CD4-positive, alpha-beta T cell treated with Interleukin-21 for 1 hour (primary cell): ENCODE measurements around the gene ACSF2.

Source experiments
- DNase-seq: peaks from one replicate; pipeline ENCODE4 v3.0.0-alpha.2; 2020

The ACSF2 gene

DNA sequence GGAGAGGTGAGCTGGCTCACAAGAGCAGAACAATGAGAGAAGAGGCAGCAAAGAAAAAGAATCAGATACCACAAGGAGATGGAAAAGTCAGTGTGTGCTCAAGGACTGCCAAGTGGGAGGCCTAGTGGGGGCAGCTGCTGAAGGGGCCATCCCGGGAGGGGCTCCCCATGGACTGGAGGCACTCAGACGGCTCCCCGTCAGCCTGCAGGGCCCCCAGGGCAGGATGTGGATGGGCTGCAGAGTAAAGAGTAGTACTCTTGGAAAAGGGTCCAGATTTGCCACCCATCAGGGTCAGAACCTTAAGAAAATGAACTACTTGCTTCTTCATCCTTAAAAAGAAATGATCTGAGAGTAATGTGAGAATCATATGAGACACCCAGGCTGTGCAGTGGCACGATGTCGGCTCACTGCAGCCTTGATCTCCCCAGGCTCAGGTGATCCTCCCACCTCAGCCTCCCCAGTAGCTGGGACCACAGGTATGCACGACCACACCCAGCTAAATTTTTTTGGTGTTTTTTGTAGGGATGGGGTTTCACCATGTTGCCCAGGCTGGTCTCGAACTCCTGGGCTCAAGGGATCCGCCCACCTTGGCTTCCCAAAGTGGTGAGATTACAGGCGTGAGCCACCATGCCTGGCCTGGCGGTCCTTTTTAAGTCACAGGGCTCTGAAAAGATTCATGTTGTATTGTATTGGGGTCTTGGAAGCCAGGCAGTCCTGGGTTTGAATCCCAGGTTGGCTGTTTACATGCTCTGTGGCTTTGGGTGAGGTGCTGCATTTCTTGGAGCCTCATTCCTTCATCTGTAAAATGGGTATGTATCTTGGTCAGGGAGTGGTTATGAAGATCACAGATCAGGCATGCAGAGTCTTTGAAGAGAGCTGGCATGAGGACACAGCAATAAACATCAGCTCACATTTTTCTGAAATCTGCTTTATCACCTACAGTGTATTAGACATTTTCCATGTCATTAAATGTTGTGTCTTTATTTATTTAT lies 15.1 kb downstream of the ACSF2 start:
- DNase-seq, result no peak

DNA sequence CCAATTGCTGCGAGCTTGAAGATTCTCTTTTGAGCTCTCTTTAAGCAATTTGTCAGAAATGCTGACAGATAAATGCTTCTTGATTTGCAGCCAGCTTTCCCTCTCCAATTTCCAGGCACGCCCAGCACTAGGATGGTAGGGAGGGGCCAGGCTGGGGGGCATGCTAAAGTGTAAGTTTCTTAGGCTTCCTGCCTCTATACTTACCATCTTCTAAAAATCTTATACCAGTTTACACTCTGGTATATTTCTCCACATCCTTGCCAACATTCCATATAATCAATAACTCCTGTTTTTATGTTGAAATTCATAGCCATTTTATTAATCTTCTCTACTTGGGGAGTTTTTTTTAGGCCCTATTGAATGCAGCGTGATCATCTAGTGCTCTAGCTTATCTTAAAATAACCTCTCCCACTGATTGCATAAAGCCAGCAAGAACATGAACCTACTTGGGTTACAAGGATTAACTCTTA lies 17.5 kb downstream of the ACSF2 start:
- DNase-seq, result no peak

DNA sequence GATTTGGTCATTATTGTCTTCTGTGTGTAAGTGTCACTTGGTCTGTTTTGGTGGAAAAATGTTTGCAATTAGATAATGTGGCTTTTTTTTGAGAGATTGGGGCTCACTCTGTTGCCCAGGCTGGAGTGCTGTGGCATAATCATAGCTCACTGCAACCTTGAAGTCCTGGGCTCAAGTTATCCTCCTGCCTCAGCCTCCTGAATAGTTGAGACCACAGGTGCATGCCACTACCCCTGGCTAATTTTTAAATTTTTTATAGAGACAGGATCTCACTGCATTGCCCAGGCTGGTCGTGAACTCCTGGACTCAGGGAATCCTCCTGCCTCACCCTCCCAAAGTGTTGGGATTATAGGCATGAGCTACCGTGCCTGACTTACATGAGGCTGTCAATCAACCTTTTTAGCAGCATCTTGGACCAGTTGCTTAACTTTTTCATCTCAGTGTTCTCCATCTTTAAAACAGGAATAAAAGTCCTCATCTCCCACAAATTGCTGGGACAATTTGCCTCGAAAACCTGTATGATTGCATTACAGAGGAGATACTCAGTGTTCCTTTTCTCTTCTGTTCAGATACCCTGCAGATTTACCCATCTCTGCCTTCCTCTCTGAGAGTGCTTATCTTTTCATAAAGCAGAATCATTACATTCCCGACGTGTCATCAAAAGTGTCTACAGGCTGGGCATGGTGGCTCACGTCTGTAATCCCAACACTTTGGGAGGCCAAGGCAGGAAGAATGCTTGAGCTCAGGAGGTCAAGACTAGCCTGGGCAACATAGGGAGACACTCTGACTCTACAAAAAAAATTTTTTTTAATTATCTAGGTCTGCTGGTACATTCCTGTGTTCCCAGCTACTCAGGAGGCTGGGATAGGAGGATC lies 19.1 kb downstream of the ACSF2 start:
- no peak for DNase-seq

GRCh38 chr17:50445730-50446325 lies 19.8 kb downstream of the ACSF2 start:
- DNase-seq, result no peak

GRCh38 chr17:50447870-50448595 lies 22.0 kb downstream of the ACSF2 start:
- DNase-seq, result no peak

DNA sequence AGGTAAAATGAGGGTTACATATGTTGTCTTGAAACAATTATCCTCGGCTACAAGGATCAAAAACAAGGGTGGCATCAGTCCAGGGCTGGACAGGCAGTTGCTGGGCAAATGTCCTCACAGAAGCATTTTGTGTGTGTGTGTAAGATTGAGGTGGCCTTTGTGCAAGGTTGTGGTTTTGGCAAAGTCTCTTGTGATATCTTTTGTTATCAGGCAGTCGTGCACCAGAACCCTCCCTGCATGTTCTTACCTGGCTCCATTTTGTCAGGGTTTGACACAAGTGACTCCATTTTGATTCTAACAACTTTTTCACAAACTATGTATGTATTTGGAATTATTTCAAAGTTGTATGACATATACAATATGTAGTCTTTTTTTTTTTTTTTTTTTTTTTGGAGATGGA lies 22.6 kb downstream of the ACSF2 start:
- DNase-seq, result no peak

GRCh38 chr17:50451943-50452629 lies 26.1 kb downstream of the ACSF2 start:
- no peak for DNase-seq

DNA sequence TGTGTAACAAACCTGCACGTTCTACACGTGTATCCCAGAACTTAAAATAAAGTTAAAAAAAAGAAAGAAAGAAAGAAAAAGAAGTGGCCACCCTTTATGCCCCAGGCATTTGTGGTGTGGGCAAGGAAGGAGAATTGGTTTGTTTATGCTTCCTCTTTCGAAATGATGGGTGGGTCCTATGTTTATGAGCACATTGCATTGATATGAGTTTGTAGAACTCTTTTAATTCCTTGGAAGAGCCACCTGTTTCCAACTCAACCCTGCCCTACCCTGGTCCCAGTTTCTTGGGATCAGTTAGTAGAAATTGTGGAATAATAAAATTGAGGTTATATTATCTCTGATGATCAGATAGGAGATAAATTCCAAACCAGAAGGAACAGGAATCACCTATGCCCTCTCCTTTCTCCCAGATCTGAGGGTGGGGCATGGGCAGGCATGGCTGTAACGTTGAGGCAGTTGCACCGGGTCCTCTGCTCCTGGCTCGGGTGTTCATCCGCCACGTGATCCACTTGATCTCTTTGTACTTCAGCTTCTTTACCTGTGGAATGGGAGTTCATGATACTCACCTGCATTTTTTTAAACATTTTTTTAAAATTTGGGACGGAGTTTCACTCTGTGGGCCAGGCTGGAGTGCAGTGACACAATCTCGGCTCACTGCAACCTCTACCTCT lies 26.7 kb downstream of the ACSF2 start:
- no peak for DNase-seq

DNA sequence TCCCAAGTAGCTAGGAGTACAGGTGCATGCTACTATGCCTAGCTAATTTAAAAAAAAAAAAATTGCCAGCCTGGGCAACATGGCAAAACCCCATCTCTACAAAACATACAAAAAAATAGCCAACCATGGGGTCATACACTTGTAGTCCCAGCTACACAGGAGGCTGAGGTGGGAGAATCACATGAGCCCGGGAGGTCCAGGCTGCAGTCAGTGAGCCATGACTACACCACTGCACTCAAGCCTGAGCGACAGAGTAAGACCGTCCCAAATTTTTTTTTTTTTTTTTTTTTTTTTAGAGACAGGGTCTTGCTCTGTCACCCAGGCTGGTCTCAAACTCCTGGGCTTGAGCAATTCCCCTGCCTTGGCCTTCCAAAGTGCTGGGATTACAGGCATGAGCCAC lies 27.9 kb downstream of the ACSF2 start:
- no peak for DNase-seq

DNA sequence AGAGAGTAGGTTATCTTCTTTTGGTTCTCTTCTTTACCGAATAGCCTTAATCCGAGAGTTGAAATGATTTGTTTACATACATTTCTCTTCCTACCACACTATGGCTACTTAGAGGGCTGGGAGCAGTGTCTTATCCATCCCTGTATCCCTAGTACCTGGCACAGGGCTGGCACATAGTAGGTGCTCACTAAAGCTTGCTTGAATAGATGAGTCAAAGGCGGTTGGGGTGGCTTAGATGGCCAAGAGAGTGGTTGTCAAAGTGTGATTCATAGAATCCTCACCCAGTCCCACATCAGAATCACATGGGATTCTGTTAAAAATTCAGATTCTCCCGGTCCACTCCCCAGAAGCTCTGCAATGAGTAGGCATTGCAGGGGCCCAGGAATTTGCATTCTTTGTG lies 31.6 kb downstream of the ACSF2 start:
- DNase-seq, result no peak

GRCh38 chr17:50458270-50458669 lies 32.3 kb downstream of the ACSF2 start:
- DNase-seq, result no peak

DNA sequence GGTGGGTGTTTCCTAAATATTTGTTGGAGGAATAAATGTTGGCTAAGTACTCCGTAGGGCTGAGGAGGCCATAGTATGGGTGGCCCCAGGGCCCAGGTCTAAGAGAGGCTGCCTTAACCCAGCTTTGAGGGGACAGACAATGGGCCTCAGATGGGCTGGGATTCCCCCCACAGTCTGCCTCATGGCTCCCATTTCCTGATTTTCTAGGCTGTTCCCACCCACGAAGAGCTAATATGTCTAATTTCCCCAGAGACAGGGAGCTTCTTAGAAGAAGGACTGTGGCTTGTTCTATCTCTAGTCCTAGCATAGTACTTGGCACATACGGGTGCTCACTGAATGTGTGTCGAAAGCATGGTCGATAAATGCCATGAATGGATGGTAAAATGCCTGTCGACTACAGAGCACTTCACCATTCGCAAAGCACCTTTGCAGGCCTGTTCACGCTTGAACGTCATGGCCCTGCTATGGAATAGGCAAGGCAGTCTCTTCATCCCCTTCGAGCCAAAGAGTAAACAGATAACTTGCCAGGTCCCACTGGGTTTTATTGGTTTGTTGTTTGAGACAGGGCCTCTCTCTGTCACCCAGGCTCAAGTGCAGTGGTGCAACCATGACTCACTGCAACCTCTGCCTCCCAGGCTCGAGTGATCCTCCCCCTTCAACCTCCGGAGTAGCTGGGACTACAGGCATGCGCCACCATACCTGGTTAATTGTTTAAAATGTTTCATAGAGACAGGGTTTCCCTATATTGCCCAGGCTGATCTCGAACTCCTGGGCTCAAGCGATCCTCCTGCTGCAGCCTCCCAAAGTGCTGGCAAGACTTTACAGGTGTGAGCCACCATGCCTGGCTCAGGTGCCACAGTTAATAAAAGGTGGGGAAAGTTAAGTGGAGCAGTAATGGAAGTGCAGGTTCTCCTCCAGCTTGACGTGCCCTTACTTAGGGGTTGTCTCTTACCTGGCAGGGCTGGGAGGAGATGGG lies 33.0 kb downstream of the ACSF2 start:
- no peak for DNase-seq

GRCh38 chr17:50459756-50460155 lies 33.7 kb downstream of the ACSF2 start:
- no peak for DNase-seq

- DNase-seq, result no peak
Measured at GRCh38 chr17:50460831-50461526, 35.0 kb downstream of the ACSF2 start.

DNA sequence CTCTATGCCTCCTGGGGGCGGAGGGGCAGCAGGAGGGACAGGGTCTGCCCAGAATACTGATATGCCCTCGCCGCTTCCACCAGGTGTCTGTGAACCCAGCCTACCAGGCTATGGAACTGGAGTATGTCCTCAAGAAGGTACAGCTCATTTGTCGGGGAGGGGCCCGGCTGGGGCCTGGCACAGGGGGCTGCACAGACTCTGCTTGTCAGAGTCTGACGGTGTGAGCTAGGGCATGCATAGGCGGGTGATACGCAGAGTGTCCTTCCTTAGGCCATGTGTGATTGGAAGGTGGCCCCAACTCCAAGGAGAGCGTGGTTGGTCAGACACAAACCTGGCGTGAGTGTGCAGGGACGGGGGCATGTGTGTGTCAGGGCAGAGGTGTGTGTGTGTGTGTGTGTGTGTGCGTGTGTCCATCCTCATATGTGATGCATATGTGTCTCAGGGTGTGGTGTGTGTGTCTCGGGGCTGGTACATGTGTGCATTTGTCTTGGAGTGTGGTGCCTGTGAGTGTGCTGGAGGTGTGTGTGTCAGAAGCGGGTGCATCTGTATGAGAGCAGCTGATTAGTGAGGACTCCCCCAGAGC lies 35.6 kb downstream of the ACSF2 start:
- no peak for DNase-seq

DNA sequence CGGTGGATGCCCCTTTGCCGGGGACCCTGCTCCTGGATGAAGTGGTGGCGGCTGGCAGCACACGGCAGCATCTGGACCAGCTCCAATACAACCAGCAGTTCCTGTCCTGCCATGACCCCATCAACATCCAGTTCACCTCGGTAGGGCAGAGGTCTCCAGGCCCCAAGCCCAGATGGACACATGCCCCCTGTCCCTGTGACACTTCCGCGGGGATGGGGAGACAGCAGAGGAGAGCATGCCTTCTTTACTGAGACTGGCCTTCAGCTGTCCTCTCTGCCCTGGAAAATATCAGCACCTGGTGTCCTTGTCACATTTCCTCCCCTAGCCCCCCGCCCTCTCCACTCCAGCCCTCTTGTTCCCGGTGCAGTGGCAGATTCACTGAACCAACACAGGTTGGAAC lies 36.4 kb downstream of the ACSF2 start:
- DNase-seq, result no peak

DNA sequence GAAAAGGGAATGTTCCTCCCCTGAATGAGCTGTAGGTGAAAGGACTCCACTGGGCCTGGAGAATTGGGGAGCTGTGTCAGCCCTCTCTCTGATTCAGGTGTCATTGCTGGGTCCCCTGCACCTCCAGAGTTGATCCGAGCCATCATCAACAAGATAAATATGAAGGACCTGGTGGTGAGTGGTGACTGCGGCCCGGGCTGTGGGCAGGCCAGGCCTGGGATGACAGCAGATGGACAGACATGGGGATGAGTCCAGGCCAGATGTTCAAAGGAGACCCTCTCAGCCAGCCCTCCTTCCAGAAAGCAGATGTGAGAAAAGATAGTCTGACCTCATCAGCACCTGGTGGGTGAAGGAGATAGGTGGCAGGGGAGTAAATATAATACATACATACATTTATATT lies 38.1 kb downstream of the ACSF2 start:
- DNase-seq, result no peak

DNA sequence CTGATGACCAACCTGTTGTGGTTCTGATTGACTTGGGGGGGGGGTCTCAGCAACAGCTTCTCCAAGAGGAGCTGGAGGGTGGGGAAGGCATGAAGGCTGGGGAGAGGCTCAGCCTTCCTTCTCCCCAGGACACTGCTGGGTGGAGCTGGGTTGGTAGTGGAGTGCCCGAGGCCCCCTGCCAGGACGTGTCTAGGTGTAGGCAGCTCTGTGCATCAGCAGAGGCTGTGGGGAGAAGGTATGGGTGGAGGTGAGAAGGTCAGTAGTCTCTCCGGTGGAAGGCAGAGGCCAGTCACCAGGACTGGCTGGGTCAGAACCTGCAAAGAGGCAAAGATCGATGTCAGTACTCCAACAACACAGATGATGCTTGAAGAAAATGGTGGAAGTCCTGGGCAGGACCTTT lies 38.7 kb downstream of the ACSF2 start:
- DNase-seq, result no peak

- no peak for DNase-seq
Measured at GRCh38 chr17:50465171-50465570, 39.2 kb downstream of the ACSF2 start.
